Uterus (tissue), 2 donors: ENCODE measurements around the gene MRPL49.

ENCODE experiments used
- CTCF ChIP-seq, 4 experiments: fragments of 200-600 bp in 2 of 4; fragments of 450-650 bp in 2 of 4; sonication (generic) in 2 of 4; IDR thresholded peaks; one replicate each; pipeline ENCODE4 v1.5.1; 2016 to 2019; ENCODE audit warnings: antibody characterized with exemption in 4 of 4, mild to moderate bottlenecking in 2 of 4, moderate library complexity in 1 of 4
- POLR2A ChIP-seq, 2 donors: fragments of 450-650 bp; IDR thresholded peaks; one replicate each; pipeline ENCODE4 v1.6.1; 2016; ENCODE audit warnings: antibody characterized with exemption in 2 of 2, mild to moderate bottlenecking in 1 of 2, moderate library complexity in 1 of 2

DNA sequence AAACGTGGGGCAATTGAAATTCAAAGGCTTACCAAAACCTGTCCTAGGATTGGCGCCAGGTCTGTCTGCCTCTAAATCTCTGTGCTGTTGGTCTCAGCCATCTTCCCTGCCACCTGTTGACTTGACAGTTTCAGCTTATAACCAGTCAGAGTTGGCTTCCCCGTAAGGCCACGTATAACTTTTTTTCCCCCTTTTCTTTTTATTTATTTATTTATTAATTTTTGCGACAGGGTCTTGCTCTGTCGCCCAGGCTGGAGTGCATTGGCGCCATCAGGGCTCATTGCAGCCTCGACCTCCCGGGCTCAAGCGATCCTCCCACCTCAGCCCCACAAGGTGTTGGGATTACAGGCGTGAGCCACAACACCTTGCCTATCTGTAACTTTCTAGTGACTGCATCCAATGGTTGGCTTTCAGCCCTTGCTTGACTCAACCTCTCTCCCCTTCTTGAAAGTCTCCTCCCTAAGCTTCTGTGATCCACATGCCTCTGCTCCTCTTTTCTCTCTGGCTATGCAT lies 13.6 kb downstream of the MRPL49 start:
- TF ChIP-seq CTCF (IDR thresholded peaks at IDR 0.05): no peak
- TF ChIP-seq POLR2A (IDR thresholded peaks at IDR 0.05): no peak
